Uterus (tissue), 2 donors: Measurements from ENCODE around the gene APOLD1.

Source experiments
- CTCF ChIP-seq, 4 experiments: fragments of 200-600 bp in 2 of 4; fragments of 450-650 bp in 2 of 4; sonication (generic) in 2 of 4; IDR thresholded peaks; one replicate each; pipeline ENCODE4 v1.5.1; 2016 to 2019; ENCODE audit warnings: antibody characterized with exemption in 4 of 4, mild to moderate bottlenecking in 2 of 4, moderate library complexity in 1 of 4
- POLR2A ChIP-seq, 2 donors: fragments of 450-650 bp; IDR thresholded peaks; one replicate each; pipeline ENCODE4 v1.6.1; 2016; ENCODE audit warnings: antibody characterized with exemption in 2 of 2, mild to moderate bottlenecking in 1 of 2, moderate library complexity in 1 of 2

GRCh38 chr12:12741660-12742059 is 43.8 kb upstream of the APOLD1 start:
- TF ChIP-seq CTCF (IDR thresholded peaks at IDR 0.05) (no peak), POLR2A (IDR thresholded peaks at IDR 0.05) (no peak)
